GM10847 (cell line): ENCODE measurements around the gene MSMP.

Experiments
- POLR2A ChIP-seq: IDR thresholded peaks from 2 replicates; pipeline ENCODE4 v1.6.1; 2011; ENCODE audit not compliant: insufficient read length; ENCODE audit errors: extremely low read depth

The MSMP gene

GRCh38 chr9:35738924-35739323 is 15.2 kb downstream of the MSMP start:
- TF ChIP-seq POLR2A: no peak

- no peak for TF ChIP-seq POLR2A
Measured at GRCh38 chr9:35738186-35738585, 15.9 kb downstream of the MSMP start.

DNA sequence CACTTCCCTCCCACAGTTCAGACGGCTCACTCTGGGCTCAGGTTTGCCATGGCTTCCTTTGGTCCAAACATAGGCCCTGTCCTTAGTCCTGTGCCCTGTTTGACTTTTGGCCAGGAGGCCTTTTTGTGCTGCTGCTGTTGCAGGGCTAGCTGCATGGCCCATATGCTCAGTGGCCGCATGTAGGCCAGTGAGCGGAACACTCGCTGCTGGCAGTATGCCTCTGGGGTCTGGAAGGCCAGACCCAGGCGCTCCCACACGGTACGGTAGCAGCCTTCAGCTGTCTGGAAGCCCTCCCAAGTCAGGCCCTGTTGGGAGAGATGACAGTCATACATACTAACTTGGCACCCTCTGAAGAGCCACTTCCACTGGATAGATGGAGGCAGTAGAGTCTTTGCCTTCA is 16.9 kb downstream of the MSMP start:
- no peak for TF ChIP-seq POLR2A

GRCh38 chr9:35736201-35736633 is 17.9 kb downstream of the MSMP start:
- TF ChIP-seq POLR2A: no peak

GRCh38 chr9:35734096-35734495 is 20.0 kb downstream of the MSMP start:
- TF ChIP-seq POLR2A: no peak

- no peak for TF ChIP-seq POLR2A
Measured at GRCh38 chr9:35732800-35733541, 21.1 kb downstream of the MSMP start.

GRCh38 chr9:35732185-35732799 is 21.8 kb downstream of the MSMP start, which contains the start of the genes CREB3 and TLN1:
TSS of gene CREB3 (plus strand) at chr9:35732666. CDS start at chr9:35732773, 107 bp downstream.
TSS of gene TLN1 (minus strand) at chr9:35732195. CDS start at chr9:35725694, 6,501 bp downstream.
- TF ChIP-seq POLR2A: peak; percentile 81

DNA sequence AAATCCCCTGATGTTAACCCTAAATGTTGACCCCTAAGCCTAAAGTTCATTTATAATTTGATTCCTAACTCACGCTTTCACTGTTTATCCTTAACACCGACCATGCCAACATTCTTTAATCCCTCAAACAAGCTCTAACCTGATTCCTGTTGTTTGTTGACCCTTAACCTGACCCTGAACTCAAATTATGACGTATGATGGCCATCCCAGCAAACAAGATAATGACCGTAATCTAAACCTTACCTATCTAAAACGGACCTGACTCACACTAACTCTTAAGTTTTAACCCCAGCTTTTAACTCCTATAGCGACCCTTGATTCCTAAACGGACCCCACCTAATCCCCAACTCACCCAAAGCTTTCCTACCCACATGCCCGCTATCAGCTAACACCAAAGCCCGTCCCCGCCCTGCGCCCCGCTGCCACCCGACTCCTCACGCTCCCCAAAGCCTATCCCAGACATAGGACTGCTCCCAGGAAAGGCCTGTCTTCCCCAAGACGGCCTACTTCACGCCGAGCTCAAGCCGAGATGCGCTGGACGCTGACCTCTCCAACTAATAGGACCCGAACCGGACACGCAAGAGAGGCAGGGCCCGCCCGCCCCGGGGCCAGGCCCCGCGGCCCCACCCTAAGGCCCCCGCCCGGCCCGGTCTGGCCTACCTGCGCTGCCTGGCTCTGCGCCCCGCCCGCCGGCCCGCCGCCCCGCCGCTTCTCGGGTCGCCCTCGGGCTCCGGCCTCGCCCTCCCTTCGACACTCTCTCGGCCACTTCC is 22.5 kb downstream of the MSMP start:
- TF ChIP-seq POLR2A: no peak

DNA sequence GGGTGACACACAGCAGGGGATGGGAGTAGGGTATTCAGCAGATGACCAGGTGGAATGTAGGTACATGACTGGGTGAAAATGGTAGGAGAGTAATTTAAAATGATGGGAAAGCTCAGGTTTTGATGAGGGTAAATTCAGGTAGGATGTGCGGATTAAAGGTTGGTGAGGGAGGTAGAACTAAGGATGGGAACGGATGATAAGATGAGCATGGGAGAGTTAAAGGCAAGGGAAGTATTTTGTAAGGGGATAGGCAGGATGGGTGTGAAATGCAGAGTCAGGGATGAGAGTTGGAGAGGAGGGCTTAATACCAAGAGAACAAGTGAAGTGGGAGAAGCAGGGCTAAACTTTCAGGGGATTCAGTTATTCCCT is 23.6 kb downstream of the MSMP start:
- no peak for TF ChIP-seq POLR2A

DNA sequence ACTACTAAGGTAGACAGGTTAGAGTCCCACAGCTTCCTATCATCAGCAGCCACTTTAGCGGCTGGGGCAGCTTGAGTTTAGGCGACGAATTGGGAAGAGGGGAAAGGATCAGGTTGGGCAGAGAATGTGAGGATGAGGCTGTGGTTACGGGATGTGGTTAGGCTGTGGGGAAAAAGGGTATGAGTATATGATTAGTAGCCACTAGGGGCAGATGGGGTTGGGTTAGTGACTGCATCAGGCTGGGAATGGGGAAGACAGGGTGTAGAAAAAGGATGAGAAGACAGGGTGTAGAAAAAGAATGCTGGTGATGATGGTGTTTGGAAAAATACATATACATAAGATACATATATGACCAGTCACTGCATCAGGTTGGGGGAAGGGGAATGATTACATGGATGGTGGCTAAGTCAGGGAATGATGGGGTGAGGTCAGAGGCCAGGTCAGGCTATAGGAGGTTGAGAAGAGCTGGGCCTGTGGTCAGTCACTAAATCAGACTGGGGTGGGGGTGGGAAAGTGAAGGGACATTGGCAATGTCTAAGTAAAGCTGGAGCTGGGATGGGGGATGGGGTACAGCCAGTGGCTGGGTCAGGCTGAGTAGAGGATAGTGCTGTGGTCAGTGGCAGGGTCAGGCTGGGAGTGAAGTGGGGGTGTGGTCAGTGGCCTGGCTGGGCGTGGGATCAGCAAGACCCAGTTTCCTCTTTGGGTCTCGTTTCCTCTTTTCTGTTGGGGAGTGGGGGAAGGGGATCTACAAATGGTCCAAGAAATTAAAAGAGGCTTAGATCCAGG is 24.2 kb downstream of the MSMP start:
- TF ChIP-seq POLR2A: no peak

DNA sequence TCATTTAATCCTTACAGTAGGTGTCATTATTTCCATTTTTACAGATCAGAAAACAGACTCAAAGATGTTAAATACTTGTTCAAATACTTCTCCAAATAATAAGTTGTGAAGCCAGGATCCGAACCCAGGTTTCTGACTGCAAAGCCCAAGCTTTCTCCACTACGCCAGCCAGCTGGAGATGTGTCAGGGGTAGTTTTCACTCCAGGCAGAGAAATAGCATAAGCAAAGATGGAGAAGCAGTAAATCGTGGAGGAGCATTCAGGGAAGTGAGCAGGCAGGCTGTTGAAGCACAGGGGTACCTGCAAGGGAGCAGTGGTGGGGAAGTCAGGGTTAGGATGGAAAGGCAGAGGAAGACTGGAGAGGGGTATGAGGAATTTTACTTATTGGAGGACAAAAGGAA is 25.0 kb downstream of the MSMP start:
- TF ChIP-seq POLR2A: no peak

GRCh38 chr9:35728041-35728971 is 25.8 kb downstream of the MSMP start:
- peak; percentile 30 for TF ChIP-seq POLR2A

DNA sequence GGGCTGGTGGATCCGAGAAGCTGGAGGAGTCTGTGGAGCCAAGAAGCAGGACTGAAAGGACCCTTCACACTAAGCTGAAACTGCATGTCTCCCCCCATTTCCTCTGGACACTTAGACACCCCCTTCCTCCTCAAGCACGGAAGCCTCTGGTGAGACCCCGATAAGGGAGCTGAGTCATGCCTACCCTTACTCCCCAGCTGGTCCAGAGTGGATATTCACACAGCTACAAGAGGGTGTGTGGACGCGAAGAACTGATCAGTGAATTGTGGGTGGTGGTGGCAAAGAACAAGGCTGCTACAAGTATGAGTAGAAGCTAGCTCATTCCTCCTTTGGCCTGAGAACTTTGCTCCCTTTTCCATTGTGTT is 26.4 kb downstream of the MSMP start:
- no peak for TF ChIP-seq POLR2A

DNA sequence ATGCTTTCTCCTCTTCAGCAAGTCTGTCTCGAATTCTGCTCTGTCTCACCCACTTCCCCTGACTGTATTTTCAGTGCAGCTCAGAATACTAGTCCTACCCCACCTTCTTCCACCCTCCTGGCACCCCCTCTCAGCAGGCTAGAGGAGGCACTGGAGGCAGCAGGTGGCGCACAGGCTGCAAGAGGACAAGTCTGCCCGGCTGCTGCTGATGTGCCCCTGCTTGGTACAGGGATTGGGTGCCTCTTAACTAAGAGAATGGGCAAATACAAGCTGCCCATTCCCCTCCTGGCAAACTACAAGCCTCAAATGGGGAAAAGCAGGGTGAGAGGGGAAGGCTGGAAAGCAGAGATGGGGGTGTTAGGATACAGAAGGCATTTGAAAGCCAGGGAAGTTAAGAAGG is 27.1 kb downstream of the MSMP start:
- TF ChIP-seq POLR2A: no peak

- TF ChIP-seq POLR2A: no peak
Measured at GRCh38 chr9:35725362-35725761, 28.7 kb downstream of the MSMP start.

DNA sequence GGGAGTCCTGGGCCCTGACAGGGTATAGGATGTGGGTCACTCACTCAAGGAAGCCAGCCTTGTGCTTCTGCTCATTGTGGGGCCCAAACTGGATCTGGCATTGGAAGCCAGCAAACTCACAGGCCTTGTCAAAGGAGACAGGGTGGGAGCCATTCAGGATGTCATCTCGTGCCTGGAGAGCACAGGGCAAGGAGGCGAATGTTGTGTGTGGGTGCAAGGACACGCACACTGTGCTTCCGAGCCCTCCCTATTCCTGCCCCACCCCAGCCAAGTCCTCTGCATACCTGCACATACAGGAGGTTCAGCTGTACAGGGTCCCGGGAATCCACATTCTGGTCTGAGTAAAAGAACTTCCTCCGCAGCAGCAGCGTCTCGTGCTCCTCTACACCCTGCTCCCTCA is 30.2 kb downstream of the MSMP start:
- no peak for TF ChIP-seq POLR2A
